HUES6 (cell line): ENCODE data around the gene IFRD1.

Experiments
- H3K27ac ChIP-seq: 2 replicates; pipeline ENCODE4 v1.7.0; 2013; ENCODE audit warnings: low read depth, mild to moderate bottlenecking, low read length, inconsistent platforms
- H3K27me3 ChIP-seq: 2 replicates; pipeline ENCODE4 v1.6.1; 2013; ENCODE audit warnings: low read length; ENCODE audit not compliant: control insufficient read depth, insufficient read depth
- H3K36me3 ChIP-seq: 2 replicates; pipeline ENCODE4 v1.6.1; 2013; ENCODE audit warnings: low read length; ENCODE audit not compliant: control insufficient read depth, insufficient read depth
- H3K4me1 ChIP-seq: 2 replicates; pipeline ENCODE4 v1.6.1; 2013; ENCODE audit warnings: low read length; ENCODE audit not compliant: control insufficient read depth, insufficient read depth
- H3K4me3 ChIP-seq: 2 replicates; pipeline ENCODE4 v1.5.1; 2013; ENCODE audit warnings: low read depth, low read length
- H3K9ac ChIP-seq: one replicate; pipeline ENCODE4 v1.6.1; 2013; ENCODE audit warnings: mild to moderate bottlenecking, low read length
- H3K9me3 ChIP-seq: 2 replicates; pipeline ENCODE4 v1.6.1; 2013; ENCODE audit warnings: low read depth, low read length; ENCODE audit not compliant: control insufficient read depth, insufficient read depth

Gene IFRD1

DNA sequence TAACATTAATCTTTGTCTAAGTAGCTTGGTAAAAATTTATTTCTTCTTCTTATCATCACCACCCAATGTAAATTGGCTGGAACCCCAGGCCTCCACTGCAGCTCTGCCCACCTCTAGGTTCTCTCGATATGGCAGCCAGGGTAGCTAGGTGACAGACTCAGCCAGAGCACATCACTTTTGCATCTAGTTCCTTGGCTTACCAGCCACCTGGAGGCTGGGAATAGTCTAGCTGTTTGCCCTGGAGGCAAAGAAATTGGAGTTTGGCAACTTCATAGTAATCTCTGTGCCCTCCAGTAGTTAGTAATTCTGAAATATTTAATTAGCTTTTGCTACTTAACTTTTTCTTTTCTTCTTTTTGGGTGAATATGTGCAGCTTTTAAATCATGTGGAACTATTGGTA lies 9.4 kb downstream of the IFRD1 start:
- Histone ChIP-seq H3K27me3 (no peaks in the 10 kb centered on the region), H3K9me3 (no peaks in the 10 kb centered on the region), H3K4me1 (no peaks in the 10 kb centered on the region), H3K9ac (no peak overlapping the region), H3K4me3 (no peak overlapping the region), H3K36me3 (peaks cover 93% of the 10 kb centered on the region), H3K27ac (no peak overlapping the region)

DNA sequence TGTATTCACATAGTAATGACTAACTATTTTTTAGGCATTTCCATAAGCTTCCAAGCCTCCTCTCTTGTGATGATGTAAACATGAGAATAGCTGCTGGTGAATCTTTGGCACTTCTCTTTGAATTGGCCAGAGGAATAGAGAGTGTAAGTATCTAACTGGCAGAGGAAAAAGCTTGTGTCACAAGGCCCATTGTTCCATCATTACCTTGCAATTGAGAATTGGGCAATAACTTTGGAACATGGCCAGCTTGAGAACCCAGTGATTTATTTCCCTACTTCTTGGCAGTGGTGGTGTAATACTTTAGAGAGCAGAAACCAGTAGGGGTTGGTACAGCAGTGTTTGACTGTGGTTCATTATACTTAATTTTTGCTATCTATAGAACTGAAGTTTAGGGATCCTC lies 12.0 kb downstream of the IFRD1 start:
- H3K9ac ChIP-seq = no peak overlapping the region
- peaks cover 95% of the 10 kb centered on the region for H3K36me3 ChIP-seq
- no peaks in the 10 kb centered on the region for H3K9me3 ChIP-seq
- no peak overlapping the region for H3K4me3 ChIP-seq
- H3K27ac ChIP-seq = no peak overlapping the region
- no peaks in the 10 kb centered on the region for H3K4me1 ChIP-seq
- no peaks in the 10 kb centered on the region for H3K27me3 ChIP-seq

DNA sequence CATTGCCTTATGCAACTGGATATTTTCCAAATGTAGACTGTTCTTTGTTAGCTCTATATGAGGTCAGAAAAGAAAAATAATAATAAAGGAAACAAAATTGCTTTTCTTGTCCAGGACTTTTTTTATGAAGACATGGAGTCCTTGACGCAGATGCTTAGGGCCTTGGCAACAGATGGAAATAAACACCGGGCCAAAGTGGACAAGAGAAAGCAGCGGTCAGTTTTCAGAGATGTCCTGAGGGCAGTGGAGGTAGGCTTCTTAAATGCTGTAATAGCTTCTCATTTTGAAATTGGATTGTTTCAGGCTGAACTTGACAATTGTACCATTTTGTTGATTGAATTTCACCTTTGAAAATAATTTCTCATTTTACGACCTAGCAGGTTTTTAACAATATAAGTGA lies 17.6 kb downstream of the IFRD1 start:
- Histone ChIP-seq H3K4me1 (no peaks in the 10 kb centered on the region), H3K27ac (no peak overlapping the region), H3K4me3 (no peak overlapping the region), H3K9me3 (no peaks in the 10 kb centered on the region), H3K36me3 (peaks cover 97% of the 10 kb centered on the region), H3K27me3 (no peaks in the 10 kb centered on the region), H3K9ac (no peak overlapping the region)

DNA sequence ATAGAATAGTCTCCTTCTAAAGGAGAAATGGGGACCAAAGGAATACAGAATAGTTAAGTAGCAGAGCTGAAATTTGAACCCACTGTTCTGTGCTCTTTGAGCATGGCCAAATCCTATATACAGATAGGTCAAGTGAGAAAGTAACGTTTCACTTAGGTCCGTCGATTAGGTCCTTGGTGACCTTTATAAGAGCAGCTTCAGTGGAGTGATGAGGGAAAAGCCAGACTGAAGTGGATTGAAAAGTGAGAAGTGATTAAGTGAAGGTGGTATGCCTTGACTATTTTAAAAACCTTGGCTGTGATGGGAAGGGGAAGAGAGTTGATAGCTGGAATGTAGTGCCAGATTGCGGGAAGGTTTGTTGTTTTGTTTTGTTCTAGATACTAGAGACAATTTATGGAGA lies 19.9 kb downstream of the IFRD1 start:
- peaks cover 94% of the 10 kb centered on the region for H3K36me3 ChIP-seq
- no peak overlapping the region for H3K9ac ChIP-seq

DNA sequence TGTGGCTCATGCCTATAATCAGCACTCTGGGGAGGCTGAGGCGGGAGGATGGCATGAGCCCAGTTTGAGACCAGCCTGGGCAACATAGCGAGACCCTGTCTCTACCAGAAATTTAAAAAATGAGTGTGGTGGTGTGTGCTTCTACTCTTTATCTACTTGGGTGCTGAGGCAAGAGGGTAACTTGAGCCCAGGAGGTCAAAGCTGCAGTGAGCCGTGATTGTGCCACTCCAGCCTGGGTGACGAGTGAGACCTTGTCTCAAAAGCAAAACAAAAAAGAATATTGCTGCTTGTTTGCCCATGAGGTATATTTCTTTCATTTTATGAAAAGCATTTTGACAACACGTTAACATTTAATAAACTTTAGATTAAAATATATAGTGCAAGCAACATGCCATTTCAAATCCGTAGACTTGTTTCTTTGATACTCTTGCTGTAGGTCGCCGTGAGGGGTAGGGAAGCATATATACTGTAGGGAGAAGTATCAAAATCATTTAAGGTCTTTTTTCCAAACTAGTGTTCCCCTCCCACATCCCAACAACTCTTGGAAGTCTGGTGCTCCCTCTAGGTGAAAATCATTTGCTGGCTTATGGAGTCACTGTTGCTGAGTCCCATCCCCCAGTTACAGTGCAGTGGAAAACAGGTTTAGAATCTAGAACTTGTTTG lies 26.3 kb downstream of the IFRD1 start:
- no peaks in the 10 kb centered on the region for H3K9me3 ChIP-seq
- H3K27ac ChIP-seq = no peak overlapping the region
- no peaks in the 10 kb centered on the region for H3K27me3 ChIP-seq
- H3K4me1 ChIP-seq = peaks cover 3% of the 10 kb centered on the region; the same call in 1 of the 2 replicates
- no peak overlapping the region for H3K9ac ChIP-seq
- peaks cover 49% of the 10 kb centered on the region for H3K36me3 ChIP-seq
- no peak overlapping the region for H3K4me3 ChIP-seq

More for the DNA sequence above, 19.9 kb downstream of the IFRD1 start:
- no peaks in the 10 kb centered on the region for H3K9me3 ChIP-seq
- no peak overlapping the region for H3K27ac ChIP-seq
- H3K4me3 ChIP-seq = no peak overlapping the region
- H3K27me3 ChIP-seq = no peaks in the 10 kb centered on the region
- no peaks in the 10 kb centered on the region for H3K4me1 ChIP-seq

DNA sequence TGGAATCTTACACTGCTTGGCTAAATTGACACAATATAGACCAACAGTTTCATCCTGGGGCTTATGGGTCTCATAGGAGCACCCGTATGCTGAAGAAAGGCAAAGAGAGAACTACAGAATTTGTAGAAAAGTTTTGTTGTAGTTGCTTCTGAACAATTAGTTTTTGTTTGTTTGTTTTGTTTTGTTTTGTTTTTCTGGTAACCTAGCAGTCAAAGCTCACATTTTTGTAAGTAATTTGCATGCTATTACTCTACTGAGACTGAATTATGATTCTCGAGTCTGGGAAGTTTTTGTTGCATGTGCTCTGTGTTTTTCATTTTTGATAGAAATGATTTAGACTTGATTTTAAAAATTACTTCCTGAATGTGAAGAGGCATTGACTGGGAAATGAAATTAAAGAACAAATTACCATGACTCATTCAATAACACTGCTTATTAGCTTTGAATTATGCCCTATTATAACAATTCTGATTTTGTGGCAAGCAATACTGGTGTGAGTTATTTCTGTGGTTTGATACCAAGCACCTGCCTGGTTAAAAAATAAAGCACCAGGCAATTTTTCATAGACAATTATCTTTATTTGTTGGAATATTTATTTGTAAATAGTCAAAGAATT lies 31.0 kb downstream of the IFRD1 start:
- no peak overlapping the region for H3K27ac ChIP-seq
- H3K27me3 ChIP-seq = no peaks in the 10 kb centered on the region
- H3K36me3 ChIP-seq = peaks cover 6% of the 10 kb centered on the region
- peaks cover 17% of the 10 kb centered on the region; the same call in 1 of the 2 replicates for H3K4me1 ChIP-seq
- no peak overlapping the region for H3K4me3 ChIP-seq
- no peaks in the 10 kb centered on the region for H3K9me3 ChIP-seq
- H3K9ac ChIP-seq = no peak overlapping the region

DNA sequence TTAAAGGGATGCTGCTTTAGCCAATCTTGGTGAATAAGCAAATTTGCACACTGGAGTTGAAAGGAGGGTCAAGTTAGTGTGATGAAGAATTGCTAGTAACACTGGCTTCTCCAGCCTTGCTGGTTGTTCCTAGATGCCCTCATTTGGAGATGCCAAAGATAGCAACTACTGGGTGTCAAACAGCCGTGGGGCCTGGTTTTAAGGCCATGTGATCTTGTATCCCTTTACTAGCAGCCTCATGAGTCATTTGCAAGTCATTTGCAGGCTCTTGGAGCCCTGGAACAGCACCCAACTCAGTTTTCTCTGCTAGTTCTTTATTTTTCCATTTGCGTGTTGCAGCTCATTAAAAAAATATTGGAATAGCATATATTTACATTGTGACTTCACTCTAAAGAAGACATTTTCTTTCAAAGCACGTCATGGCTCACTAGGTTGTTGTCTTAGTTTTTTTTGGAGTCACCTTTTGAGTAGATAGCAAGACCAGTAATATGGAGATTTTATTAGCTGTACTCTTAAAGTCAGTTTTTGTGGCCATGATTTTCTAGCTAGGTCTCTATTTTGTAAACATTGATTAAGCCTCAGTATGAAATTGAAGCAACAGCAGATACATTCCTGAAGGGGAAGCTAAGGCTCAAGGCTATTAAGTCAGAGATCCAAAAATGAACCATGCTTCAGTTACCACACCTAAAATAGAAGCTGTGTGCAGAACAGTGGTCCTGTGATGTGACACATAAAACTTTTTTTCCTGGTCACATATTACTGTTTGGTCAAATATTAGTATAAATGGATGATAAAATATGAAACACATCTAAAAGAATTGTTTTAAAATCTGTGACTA lies 31.8 kb downstream of the IFRD1 start:
- Histone ChIP-seq H3K4me3 (no peak overlapping the region), H3K9me3 (no peaks in the 10 kb centered on the region), H3K36me3 (no peaks in the 10 kb centered on the region), H3K9ac (no peak overlapping the region), H3K27ac (no peak overlapping the region), H3K4me1 (peaks cover 17% of the 10 kb centered on the region; the same call in 1 of the 2 replicates), H3K27me3 (no peaks in the 10 kb centered on the region)

DNA sequence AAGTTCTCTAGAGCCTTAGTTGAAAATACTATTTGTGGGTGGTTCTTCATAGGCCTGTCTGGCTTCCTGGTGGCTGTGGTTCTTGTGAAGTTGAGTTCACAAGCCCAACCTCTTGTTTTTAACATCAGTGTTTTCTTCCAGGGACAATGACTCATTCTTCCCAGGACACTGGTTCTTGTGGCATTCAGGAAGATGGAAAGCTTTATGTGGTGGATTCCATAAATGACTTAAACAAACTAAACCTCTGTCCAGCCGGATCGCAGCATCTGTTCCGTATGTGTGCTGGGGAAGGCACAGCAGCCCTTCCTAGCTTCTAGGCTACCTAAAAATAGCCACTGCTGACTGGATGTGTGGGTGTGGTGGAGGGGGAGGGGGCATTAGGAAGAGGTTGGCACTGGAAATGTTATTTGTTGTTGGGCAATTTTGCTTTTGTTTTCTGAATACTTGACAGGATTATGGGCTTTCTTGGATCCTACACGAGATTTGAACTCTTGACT lies 34.5 kb downstream of the IFRD1 start:
- peaks cover 17% of the 10 kb centered on the region; the same call in 1 of the 2 replicates for H3K4me1 ChIP-seq
- no peaks in the 10 kb centered on the region for H3K27me3 ChIP-seq
- no peak overlapping the region for H3K4me3 ChIP-seq
- no peaks in the 10 kb centered on the region for H3K36me3 ChIP-seq
- no peak overlapping the region for H3K27ac ChIP-seq
- no peak overlapping the region for H3K9ac ChIP-seq
- H3K9me3 ChIP-seq = no peaks in the 10 kb centered on the region

DNA sequence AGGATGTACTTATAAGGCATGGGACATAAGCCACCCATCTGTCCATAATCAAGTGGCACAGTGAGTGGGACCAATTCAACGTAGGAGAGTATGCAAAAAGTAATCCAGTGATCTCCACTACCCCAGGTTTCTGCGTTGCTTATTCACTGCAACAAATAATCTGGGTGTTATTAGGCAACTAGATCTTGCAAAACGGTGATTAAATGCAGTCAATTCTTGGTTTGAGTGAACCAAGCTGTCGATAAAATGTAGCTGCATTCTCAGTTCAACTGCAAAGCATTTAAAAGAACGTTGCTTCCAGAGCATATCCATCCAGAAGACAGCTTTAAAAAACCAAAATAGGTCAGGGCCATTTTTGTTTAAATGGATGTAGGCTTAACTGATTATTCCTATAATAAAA lies 35.5 kb downstream of the IFRD1 start:
- Histone ChIP-seq H3K4me1 (peaks cover 15% of the 10 kb centered on the region; the same call in 1 of the 2 replicates), H3K9me3 (no peaks in the 10 kb centered on the region), H3K27ac (no peak overlapping the region), H3K27me3 (no peaks in the 10 kb centered on the region), H3K9ac (no peak overlapping the region), H3K36me3 (no peaks in the 10 kb centered on the region), H3K4me3 (no peak overlapping the region)

DNA sequence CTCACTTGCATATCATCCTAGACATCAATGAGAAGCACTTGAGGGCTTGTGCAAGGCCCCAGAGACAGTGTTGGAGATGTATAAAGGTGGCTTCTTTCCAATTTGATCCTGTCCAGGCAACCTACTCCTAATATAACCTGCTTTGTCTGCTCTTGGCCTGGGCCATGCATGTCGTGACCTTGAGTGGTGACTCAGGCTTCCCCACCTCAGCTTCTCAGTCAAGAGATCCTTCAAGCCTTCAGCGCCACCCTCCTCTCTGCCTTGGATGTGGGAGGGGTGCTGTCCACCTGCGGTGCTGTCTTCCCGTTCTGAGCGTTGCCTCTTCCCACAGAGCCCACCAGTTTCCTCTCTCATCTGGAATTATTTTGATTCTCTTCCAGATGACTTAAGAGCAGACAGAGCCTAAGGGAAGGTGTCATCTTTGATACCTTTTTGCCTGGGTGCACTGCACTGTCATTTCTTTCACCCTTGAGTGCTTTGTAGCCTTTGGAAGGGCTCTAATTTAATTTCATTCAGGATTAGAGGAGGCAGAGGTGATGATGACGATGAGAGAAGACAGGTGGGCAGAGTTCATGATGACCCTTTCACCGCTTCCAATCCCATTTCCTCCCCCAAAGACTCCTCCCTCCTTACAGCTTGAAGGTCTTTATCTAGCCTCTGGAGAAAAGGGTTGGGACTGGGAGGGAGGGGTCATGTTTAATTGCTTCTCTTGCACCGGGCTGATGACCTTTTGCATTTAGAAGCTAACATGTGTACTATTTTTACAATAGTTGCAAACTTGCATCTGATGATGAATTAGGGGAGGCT lies 37.4 kb downstream of the IFRD1 start:
- no peak overlapping the region for H3K27ac ChIP-seq
- H3K9ac ChIP-seq = no peak overlapping the region
- 0 out of 2 replicates have a peak, but pooled peaks cover 5% of the 10 kb centered on the region for H3K4me1 ChIP-seq
- no peaks in the 10 kb centered on the region for H3K27me3 ChIP-seq
- no peaks in the 10 kb centered on the region for H3K9me3 ChIP-seq
- H3K4me3 ChIP-seq = no peak overlapping the region
- no peaks in the 10 kb centered on the region for H3K36me3 ChIP-seq
